Neural progenitor cell (in vitro differentiated cells): Measurements from ENCODE around the gene LDLRAD4.

Experiments
- EZH2 ChIP-seq: fragments of 200-600 bp; sonication (generic); IDR thresholded peaks from 2 replicates; pipeline ENCODE4 v1.6.1; 2017; ENCODE audit warnings: antibody characterized with exemption, mild to moderate bottlenecking, moderate library complexity
- EZH2phosphoT487 ChIP-seq: fragments of 200-600 bp; sonication (generic); IDR thresholded peaks from 2 replicates; pipeline ENCODE4 v1.6.1; 2017; ENCODE audit warnings: antibody characterized with exemption
- TF ChIP-seq, protein P1 (sequence below): fragments of 200-600 bp; sonication (generic); IDR thresholded peaks from 2 replicates; pipeline ENCODE4 v1.5.1; 2017; ENCODE audit warnings: antibody characterized with exemption, mild to moderate bottlenecking

DNA sequence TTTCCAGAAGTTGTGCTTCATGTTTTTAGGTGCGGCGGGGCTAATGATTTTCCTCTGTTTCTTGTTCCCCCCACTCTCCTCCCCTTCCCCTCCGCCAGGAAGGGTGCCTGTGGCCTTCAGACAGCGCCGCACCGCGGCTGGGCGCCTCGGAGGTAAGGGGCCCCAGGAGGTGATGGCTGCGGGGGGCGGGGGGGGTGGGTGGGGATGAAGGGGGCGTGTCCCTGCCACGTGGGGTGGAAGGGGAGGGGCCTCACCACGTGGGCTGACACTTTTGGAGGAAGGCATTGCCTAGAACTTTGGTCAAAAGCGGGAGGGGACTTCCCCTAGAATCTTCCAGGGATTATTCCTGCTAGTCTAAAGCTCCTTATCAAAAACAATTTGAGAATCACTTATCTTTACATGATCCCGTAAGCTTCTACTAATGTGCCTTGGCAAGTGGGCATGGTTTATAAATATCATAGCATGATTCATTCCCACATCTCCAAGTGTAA is 424.7 kb downstream of the LDLRAD4 start:
- TF ChIP-seq, protein P1, sequence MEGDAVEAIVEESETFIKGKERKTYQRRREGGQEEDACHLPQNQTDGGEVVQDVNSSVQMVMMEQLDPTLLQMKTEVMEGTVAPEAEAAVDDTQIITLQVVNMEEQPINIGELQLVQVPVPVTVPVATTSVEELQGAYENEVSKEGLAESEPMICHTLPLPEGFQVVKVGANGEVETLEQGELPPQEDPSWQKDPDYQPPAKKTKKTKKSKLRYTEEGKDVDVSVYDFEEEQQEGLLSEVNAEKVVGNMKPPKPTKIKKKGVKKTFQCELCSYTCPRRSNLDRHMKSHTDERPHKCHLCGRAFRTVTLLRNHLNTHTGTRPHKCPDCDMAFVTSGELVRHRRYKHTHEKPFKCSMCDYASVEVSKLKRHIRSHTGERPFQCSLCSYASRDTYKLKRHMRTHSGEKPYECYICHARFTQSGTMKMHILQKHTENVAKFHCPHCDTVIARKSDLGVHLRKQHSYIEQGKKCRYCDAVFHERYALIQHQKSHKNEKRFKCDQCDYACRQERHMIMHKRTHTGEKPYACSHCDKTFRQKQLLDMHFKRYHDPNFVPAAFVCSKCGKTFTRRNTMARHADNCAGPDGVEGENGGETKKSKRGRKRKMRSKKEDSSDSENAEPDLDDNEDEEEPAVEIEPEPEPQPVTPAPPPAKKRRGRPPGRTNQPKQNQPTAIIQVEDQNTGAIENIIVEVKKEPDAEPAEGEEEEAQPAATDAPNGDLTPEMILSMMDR: no peak
- TF ChIP-seq EZH2 (no peak), EZH2phosphoT487 (no peak)
